LHCN-M2 (cell line): ENCODE measurements around the gene ESF1. TPM values are rescaled to one million over a fixed set of nuclear protein-coding genes. Genes with fewer than 3 reads are reported as not detected.
"Not testable (repeated sequence)": the region's sequence is repeated elsewhere in the genome, so short reads cannot be mapped to it uniquely, and the experiment has no call there.

Source experiments
- DNase-seq: peaks from one replicate; pipeline ENCODE4 v3.0.0-alpha.2; 2012; ENCODE audit warnings: low read depth
- total RNA-seq: library from RNA; depleted of rRNA; stranded (reverse); fragments of >200 nt; gene quantifications from 2 replicates; pipeline ENCODE4 v1.2.3, GENCODE V29; 2014

Gene ESF1
- total RNA-seq, 1 experiment from 2014 or later: 15.8 TPM

GRCh38 chr20:13788167-13788834, 3.6 kb upstream of the ESF1 start:
- peak; percentile 56 for DNase-seq

- DNase-seq: no peak
These were observed 1.6 kb upstream of the ESF1 start for GRCh38 chr20:13786143-13786828.

- no peak for DNase-seq
These were observed 337 bp downstream of the ESF1 start for GRCh38 chr20:13784271-13784892.

GRCh38 chr20:13783528-13783927, 1.2 kb downstream of the ESF1 start:
- DNase-seq: no peak

- no peak for DNase-seq
These were observed 5.9 kb downstream of the ESF1 start for GRCh38 chr20:13778827-13779226.

- DNase-seq: peak; percentile 40
These were observed 7.5 kb downstream of the ESF1 start for GRCh38 chr20:13777171-13777601.

GRCh38 chr20:13775867-13776266, 8.9 kb downstream of the ESF1 start:
- DNase-seq: no peak

GRCh38 chr20:13772529-13772928, 12.2 kb downstream of the ESF1 start:
- peak; percentile 13 for DNase-seq

- peak; percentile 35 for DNase-seq
These were observed 12.8 kb downstream of the ESF1 start for GRCh38 chr20:13771853-13772453.

GRCh38 chr20:13770141-13770540, 14.6 kb downstream of the ESF1 start:
- no peak for DNase-seq

- no peak for DNase-seq
These were observed 18.8 kb downstream of the ESF1 start for GRCh38 chr20:13765868-13766416.

GRCh38 chr20:13765299-13765698, 19.4 kb downstream of the ESF1 start:
- no peak for DNase-seq

GRCh38 chr20:13760451-13760946, 24.2 kb downstream of the ESF1 start:
- DNase-seq: not testable (repeated sequence)

GRCh38 chr20:13758884-13759283, 25.8 kb downstream of the ESF1 start:
- DNase-seq: no peak

- DNase-seq: no peak
These were observed 28.2 kb downstream of the ESF1 start for GRCh38 chr20:13756551-13756950.

- DNase-seq: no peak
These were observed 28.9 kb downstream of the ESF1 start for GRCh38 chr20:13755809-13756208.

- no peak for DNase-seq
These were observed 31.2 kb downstream of the ESF1 start for GRCh38 chr20:13753436-13754036.

- DNase-seq: no peak
These were observed 34.9 kb downstream of the ESF1 start for GRCh38 chr20:13749811-13750210.

GRCh38 chr20:13745784-13746183, 38.9 kb downstream of the ESF1 start:
- DNase-seq: no peak

GRCh38 chr20:13744352-13744751, 40.4 kb downstream of the ESF1 start:
- no peak for DNase-seq

- no peak for DNase-seq
These were observed 42.8 kb downstream of the ESF1 start for GRCh38 chr20:13741879-13742278.
